GM12878 (cell line): ENCODE data around the gene PLD3. TPM values are rescaled to one million over a fixed set of nuclear protein-coding genes. Genes with fewer than 3 reads are reported as not detected.

ENCODE experiments used
- ATAC-seq: fragments of 200-7000 bp; cut with Tn5 transposase; 3 replicates; pipeline ENCODE4 v1.9.1; 2020; ENCODE audit warnings: mild to moderate bottlenecking, moderate library complexity
- BruUV-seq: library from RNA; stranded (reverse); fragments of 400-500 nt; replicated peaks from 2 replicates; lab custom pipeline; 2021; lab: Mats Ljungman, UMichigan
- CTCF ChIA-PET: fragments of 300-600 bp; sonication (Branson Sonifier 250); formaldehyde crosslinking; extraction: SDS; loops from one replicate; lab custom pipeline; 2021; ENCODE audit warnings: inconsistent platforms; lab: Yijun Ruan, JAX
- POLR2A ChIA-PET: fragments of 350-600 bp; formaldehyde crosslinking; extraction: SDS; loops from one replicate; lab custom pipeline; 2021; ENCODE audit warnings: inconsistent platforms; lab: Charles Lee
- RAD21 ChIA-PET: fragments of 300-600 bp; sonication (Branson Sonifier 250); formaldehyde crosslinking; loops from one replicate; lab custom pipeline; 2023; ENCODE audit warnings: antibody characterized with exemption; ENCODE audit not compliant: unreplicated experiment; lab: Charles Lee
- SMC1A ChIA-PET: fragments of 300-600 bp; sonication (Branson Sonifier 250); formaldehyde crosslinking; loops from one replicate; lab custom pipeline; 2023; ENCODE audit not compliant: unreplicated experiment, uncharacterized antibody; lab: Charles Lee
- DNase-seq: peaks from one replicate; pipeline ENCODE4 v3.0.0-alpha.2; 2011; ENCODE audit warnings: low read depth, low spot score
- FAIRE-seq: peaks from 3 replicates; lab custom pipeline; 2011; peaks lifted over from hg19 to GRCh38; lab: Jason Lieb, UNC
- H2AFZ ChIP-seq: 2 replicates; pipeline ENCODE4 v1.6.0; 2011; ENCODE audit warnings: low read depth, low read length, control low read depth; ENCODE audit not compliant: control insufficient read depth
- H3K27ac ChIP-seq: 2 replicates; pipeline ENCODE4 v1.5.1; 2011; ENCODE audit warnings: control low read depth; ENCODE audit not compliant: control insufficient read depth, insufficient read depth
- H3K27me3 ChIP-seq, 2 experiments: replicated peaks in 1 of 2; 2 replicates each; pipeline versions ENCODE4 v1.6.0 to v1.6.1; 2011; ENCODE audit warnings: low read length in 1 of 2; ENCODE audit not compliant: control insufficient read depth in 2 of 2, insufficient read depth in 2 of 2
- H3K36me3 ChIP-seq, 2 experiments: 2 replicates each; pipeline ENCODE4 v1.5.1; 2011; ENCODE audit warnings: low read length in 1 of 2; ENCODE audit not compliant: control insufficient read depth in 2 of 2, insufficient read depth in 2 of 2
- H3K4me1 ChIP-seq: 2 replicates; pipeline ENCODE4 v1.6.1; 2011; ENCODE audit warnings: mild to moderate bottlenecking, low read length, moderate library complexity, mixed read lengths; ENCODE audit not compliant: control insufficient read depth, insufficient read depth
- H3K4me2 ChIP-seq: 2 replicates; pipeline ENCODE4 v1.6.0; 2011; ENCODE audit warnings: control low read depth; ENCODE audit not compliant: control insufficient read depth, insufficient read depth
- H3K4me3 ChIP-seq: fragments of 200-600 bp; sonication (generic); 2 replicates; pipeline ENCODE4 v1.5.1; 2016
- H3K79me2 ChIP-seq: 2 replicates; pipeline ENCODE4 v1.6.0; 2011; ENCODE audit warnings: low read length; ENCODE audit not compliant: control insufficient read depth, insufficient read depth
- H3K9ac ChIP-seq: 2 replicates; pipeline ENCODE4 v1.8.0; 2011; ENCODE audit warnings: low read length, control low read depth, mixed read lengths; ENCODE audit not compliant: control insufficient read depth, insufficient read depth
- H3K9me3 ChIP-seq: replicated peaks from 3 replicates; pipeline ENCODE4 v1.5.1; 2011; ENCODE audit warnings: mild to moderate bottlenecking, low read length; ENCODE audit not compliant: control insufficient read depth, insufficient read depth
- H4K20me1 ChIP-seq: 2 replicates; pipeline ENCODE4 v1.6.0; 2011; ENCODE audit not compliant: control insufficient read depth, insufficient read depth
- CHD1 ChIP-seq: IDR thresholded peaks from 2 replicates; pipeline ENCODE4 v1.6.1; 2012; ENCODE audit warnings: low read depth, low read length, improper control_type of control experiment
- JUND ChIP-seq: IDR thresholded peaks from 2 replicates; pipeline ENCODE4 v1.6.1; 2012; ENCODE audit warnings: low read depth, mild to moderate bottlenecking, low read length, improper control_type of control experiment, moderate library complexity
- KLF5 ChIP-seq: fragments of 450-650 bp; IDR thresholded peaks from 2 replicates; pipeline ENCODE4 v1.6.1; 2014; ENCODE audit warnings: mild to moderate bottlenecking; ENCODE audit not compliant: partially characterized antibody
- POLR2A ChIP-seq: IDR thresholded peaks from 2 replicates; pipeline ENCODE4 v1.6.1; 2011; ENCODE audit warnings: low read depth, mild to moderate bottlenecking, low read length
- POLR2AphosphoS5 ChIP-seq: IDR thresholded peaks from 2 replicates; pipeline ENCODE4 v1.6.1; 2011; ENCODE audit warnings: mild to moderate bottlenecking, low read length, inconsistent platforms
- WRNIP1 ChIP-seq: IDR thresholded peaks from 2 replicates; pipeline ENCODE4 v1.6.1; 2011; ENCODE audit warnings: low read depth, low read length, improper control_type of control experiment, borderline replicate concordance
- ZNF207 ChIP-seq: fragments of 450-650 bp; IDR thresholded peaks from 2 replicates; pipeline ENCODE4 v1.6.1; 2014; ENCODE audit warnings: antibody characterized with exemption, mild to moderate bottlenecking, borderline replicate concordance
- WGBS: methylation state at CpG from one replicate; pipeline ENCODE4 v1.1.6; 2016; ENCODE audit warnings: low lambda C conversion rate; ENCODE audit not compliant: insufficient replicate concordance, insufficient coverage; ENCODE audit errors: missing lambda C conversion rate; 5-methylcytosine and 5-hydroxymethylcytosine counted together
- in situ Hi-C: fragments of 300-500 bp; cut with MboI; formaldehyde crosslinking; loops from 9 replicates; pipeline ENCODE4 v1.14.3; 2018; ENCODE audit warnings: mixed read lengths
- intact Hi-C: fragments of 100-400 bp; cut with micrococcal nuclease; formaldehyde crosslinking; loops from one replicate; pipeline ENCODE4 v1.14.2; 2022; ENCODE audit not compliant: unreplicated experiment
- polyA plus RNA-seq, 11 experiments: library from polyadenylated mRNA; depleted of rRNA in 4 of 11; unstranded in 6 of 11; stranded (reverse) in 5 of 11; fragments of >200 nt; fragmentation: Nextera tagmentation in 4 of 11; fragmentation: Illumina TruSeq in 1 of 11; extraction: Ambion mirVana in 4 of 11; extraction: Trizol in 1 of 11; gene quantifications; 1 replicate in 1 of 11; 2 replicates in 10 of 11; pipeline versions ENCODE4 v1.2.1 to v1.2.3, GENCODE V29; 2011 to 2016; ENCODE audit warnings: inconsistent platforms in 2 of 11, missing spikeins in 2 of 11, low read depth in 1 of 11
- total RNA-seq, 4 experiments: library from RNA; depleted of rRNA in 3 of 4; stranded (reverse); fragments of >200 nt in 3 of 4; fragmentation: Illumina TruSeq in 1 of 4; extraction: Trizol in 1 of 4; gene quantifications; 2 replicates each; pipeline versions ENCODE4 v1.2.1 to v1.2.3, GENCODE V29; 2013 to 2021

Gene PLD3
- total and polyA plus RNA-seq, 10 of the 15 experiments (the other 5 are each of a cell fraction or from before 2014, with no cell fraction given): 1.3 to 134 (median 72.7) TPM

- peaks cover 56% of the 10 kb centered on the region for H3K4me1 ChIP-seq
- no peak overlapping the region for H3K4me2 ChIP-seq
- H3K4me3 ChIP-seq: no peak overlapping the region
- H3K79me2 ChIP-seq: no peaks in the 10 kb centered on the region
- no TSS peak for BruUV-seq
- RAD21 ChIA-PET: interaction anchor here (0.6 to 3.2 kb wide), 4 partner anchors 8 to 107 kb away, joined by 3 to 12 read pairs (median 3); no protein-coding TSS in a partner anchor
- no peak overlapping the region for H3K27ac ChIP-seq
- H3K9ac ChIP-seq: no peak overlapping the region
- FAIRE-seq (no peak), ATAC-seq (no peak), DNase-seq (no peak)
- H3K9me3 ChIP-seq: no peaks in the 10 kb centered on the region
- in situ Hi-C loops: no loop called here
- no peaks in the 10 kb centered on the region for H3K27me3 ChIP-seq
- H3K36me3 ChIP-seq: no peaks in the 10 kb centered on the region
- CTCF ChIA-PET: interaction anchor here (0.8 to 4.5 kb wide), 6 partner anchors 8 to 109 kb away, joined by 3 to 43 read pairs (median 4); no protein-coding TSS in a partner anchor
- SMC1A ChIA-PET: interaction anchor here (0.6 to 0.7 kb wide), 2 partner anchors 25 to 248 kb away, joined by 3 read pairs; no protein-coding TSS in a partner anchor
- no peaks in the 10 kb centered on the region for H4K20me1 ChIP-seq
- WGBS: 79% methylated on average over 4 of the region's 4 CpGs
- intact Hi-C loops: no loop called here
- POLR2A ChIA-PET: interaction anchor here (0.7 to 1.0 kb wide), 3 partner anchors 9 to 191 kb away, joined by 3 to 4 read pairs (median 3); no protein-coding TSS in a partner anchor
- no peak overlapping the region for H2AFZ ChIP-seq
- TF ChIP-seq POLR2A: no peak
- TF ChIP-seq POLR2AphosphoS5: no peak
- TF ChIP-seq WRNIP1: no peak
- no peak for TF ChIP-seq JUND
Measured at GRCh38 chr19:40412866-40413265, 64.4 kb downstream of the PLD3 start.

GRCh38 chr19:40413291-40413845, 64.9 kb downstream of the PLD3 start, which contains the start of gene PRX:
TSS of gene PRX (minus strand) at chr19:40413378. CDS start at chr19:40407932, 5,446 bp downstream.
- SMC1A ChIA-PET: no interaction called here
- H3K36me3 ChIP-seq: no peaks in the 10 kb centered on the region
- H3K4me1 ChIP-seq: peaks cover 51% of the 10 kb centered on the region
- WGBS: 56% methylated on average over 17 of the region's 18 CpGs
- DNase-seq: no peak
- intact Hi-C loops (no loop called here), in situ Hi-C loops (no loop called here)
- POLR2A ChIA-PET: interaction anchor here (0.6 to 1.4 kb wide), 4 partner anchors 10 to 679 kb away, joined by 3 to 17 read pairs (median 3); no protein-coding TSS in a partner anchor
- BruUV-seq: no TSS peak
- H3K4me3 ChIP-seq: no peak within 1 kb of the TSS
- H3K4me2 ChIP-seq: no peak within 1 kb of the TSS
- no peak within 1 kb of the TSS for H3K9ac ChIP-seq
- CTCF ChIA-PET: interaction anchor here (0.9 to 4.5 kb wide), 5 partner anchors 7 to 222 kb away, joined by 3 to 43 read pairs (median 4); no protein-coding TSS in a partner anchor
- no peak within 1 kb of the TSS for H3K27ac ChIP-seq
- no peaks in the 10 kb centered on the region for H3K27me3 ChIP-seq
- TF ChIP-seq ZNF207 (no peak), CHD1 (no peak), KLF5 (no peak)
- TF ChIP-seq, all 136 proteins: peak for 0
- ATAC-seq (no peak), FAIRE-seq (no peak)
- Histone ChIP-seq H4K20me1 (no peaks in the 10 kb centered on the region), H2AFZ (no peak within 1 kb of the TSS), H3K9me3 (no peaks in the 10 kb centered on the region), H3K79me2 (no peaks in the 10 kb centered on the region)
- RAD21 ChIA-PET: interaction anchor here (0.9 kb wide), 1 partner anchor 195 kb away, joined by 4 read pairs; the partner anchor contains the start of gene TTC9B
